Epithelial cell of esophagus (primary cell): ENCODE data around the gene CRB1.

Source experiments
- DNase-seq: peaks from one replicate; pipeline ENCODE4 v3.0.0; 2010; ENCODE audit warnings: low read depth
- H3K4me3 ChIP-seq: 2 replicates; pipeline ENCODE4 v1.5.1; 2011; ENCODE audit warnings: mild to moderate bottlenecking, low read length, control low read depth
- TF ChIP-seq, protein P1 (sequence below): IDR thresholded peaks from 2 replicates; pipeline ENCODE4 v1.5.1; 2011; ENCODE audit warnings: low read depth, mild to moderate bottlenecking, low read length, control low read depth, inconsistent platforms; ENCODE audit not compliant: insufficient read depth; ENCODE audit errors: missing control alignments

Gene CRB1

GRCh38 chr1:197393105-197393504 lies 125.1 kb downstream of the CRB1 start:
- no peak for DNase-seq
- TF ChIP-seq, protein P1, sequence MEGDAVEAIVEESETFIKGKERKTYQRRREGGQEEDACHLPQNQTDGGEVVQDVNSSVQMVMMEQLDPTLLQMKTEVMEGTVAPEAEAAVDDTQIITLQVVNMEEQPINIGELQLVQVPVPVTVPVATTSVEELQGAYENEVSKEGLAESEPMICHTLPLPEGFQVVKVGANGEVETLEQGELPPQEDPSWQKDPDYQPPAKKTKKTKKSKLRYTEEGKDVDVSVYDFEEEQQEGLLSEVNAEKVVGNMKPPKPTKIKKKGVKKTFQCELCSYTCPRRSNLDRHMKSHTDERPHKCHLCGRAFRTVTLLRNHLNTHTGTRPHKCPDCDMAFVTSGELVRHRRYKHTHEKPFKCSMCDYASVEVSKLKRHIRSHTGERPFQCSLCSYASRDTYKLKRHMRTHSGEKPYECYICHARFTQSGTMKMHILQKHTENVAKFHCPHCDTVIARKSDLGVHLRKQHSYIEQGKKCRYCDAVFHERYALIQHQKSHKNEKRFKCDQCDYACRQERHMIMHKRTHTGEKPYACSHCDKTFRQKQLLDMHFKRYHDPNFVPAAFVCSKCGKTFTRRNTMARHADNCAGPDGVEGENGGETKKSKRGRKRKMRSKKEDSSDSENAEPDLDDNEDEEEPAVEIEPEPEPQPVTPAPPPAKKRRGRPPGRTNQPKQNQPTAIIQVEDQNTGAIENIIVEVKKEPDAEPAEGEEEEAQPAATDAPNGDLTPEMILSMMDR, result no peak
- no peak overlapping the region for H3K4me3 ChIP-seq

DNA sequence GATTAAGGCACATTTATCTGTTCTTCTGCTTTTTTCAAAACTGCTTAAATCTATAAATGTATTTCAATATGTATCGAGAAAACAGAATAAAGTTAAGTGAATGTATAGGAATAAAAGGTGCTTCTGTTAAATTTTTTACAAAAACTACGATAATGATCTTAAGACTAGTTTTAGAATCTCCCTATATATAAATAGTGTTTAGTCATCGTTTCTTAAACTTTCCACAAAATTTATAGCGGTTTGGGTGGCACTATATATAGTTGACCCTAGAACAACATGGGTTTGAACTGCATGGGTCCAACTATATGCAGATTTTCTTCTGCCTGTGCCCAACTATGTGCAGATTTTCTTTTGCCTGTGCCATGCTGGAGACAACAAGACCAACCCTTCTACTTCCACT lies 125.7 kb downstream of the CRB1 start:
- no peak for DNase-seq
- TF ChIP-seq, protein P1, result no peak
- no peak overlapping the region for H3K4me3 ChIP-seq

DNA sequence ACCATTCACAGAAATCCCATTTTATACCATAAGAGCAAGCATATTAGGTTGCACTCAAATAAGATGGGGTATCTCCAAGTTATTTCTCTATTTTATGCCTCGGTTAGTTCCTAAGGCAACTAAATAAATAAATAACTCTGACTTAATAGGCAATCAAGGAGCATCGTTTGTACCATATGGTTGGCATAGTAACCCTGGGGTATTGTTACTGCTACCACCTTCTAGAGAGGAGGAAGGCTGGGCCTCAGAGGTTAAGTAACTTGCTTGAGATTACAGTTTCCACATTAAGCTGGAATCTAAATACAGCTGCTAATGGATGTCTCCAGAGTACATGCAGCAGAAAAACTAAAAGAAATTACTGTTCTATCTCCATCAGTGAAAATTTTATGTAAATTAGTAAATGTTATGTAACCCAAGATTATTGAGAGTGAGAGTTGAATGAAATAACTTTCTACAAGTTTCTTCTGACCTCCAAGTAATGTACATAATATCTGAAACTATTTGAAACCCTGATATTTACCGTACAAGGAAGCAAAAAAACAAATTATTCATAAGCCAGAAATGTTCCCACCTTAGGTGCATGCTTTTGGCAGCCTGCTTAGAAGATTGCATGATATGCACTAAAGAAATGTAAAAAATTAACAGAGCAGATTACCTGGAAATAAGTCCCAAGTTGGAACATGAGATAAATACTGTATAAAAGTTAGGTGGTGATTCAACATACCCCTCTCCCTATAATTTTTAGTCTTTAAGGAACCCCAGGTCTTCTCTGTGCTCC lies 127.0 kb downstream of the CRB1 start:
- TF ChIP-seq, protein P1, result no peak
- no peak for DNase-seq

DNA sequence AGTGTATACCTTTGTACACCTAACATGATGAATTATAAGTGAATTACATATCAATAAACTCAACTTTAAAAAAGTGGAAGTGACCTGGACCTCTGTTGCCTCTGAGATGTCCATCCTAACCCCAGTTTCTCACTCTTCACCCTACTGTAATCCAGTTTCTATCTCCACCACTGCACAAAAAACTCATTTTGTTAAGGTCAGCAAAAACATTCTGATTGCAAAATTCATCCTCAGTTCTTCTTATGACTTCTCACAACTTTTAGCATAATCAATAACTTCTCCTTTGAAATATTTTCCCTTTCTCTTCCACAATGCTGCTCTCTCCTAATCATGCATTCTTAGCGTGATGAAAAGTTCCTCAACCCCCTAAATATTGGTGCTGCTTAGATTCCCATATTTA lies 129.8 kb downstream of the CRB1 start:
- TF ChIP-seq, protein P1, result no peak
- DNase-seq, result no peak
- no peak overlapping the region for H3K4me3 ChIP-seq

More for the DNA sequence above, 127.0 kb downstream of the CRB1 start:
- H3K4me3 ChIP-seq, result no peak overlapping the region

GRCh38 chr1:197399755-197400521 lies 131.9 kb downstream of the CRB1 start:
- H3K4me3 ChIP-seq, result no peak overlapping the region
- TF ChIP-seq, protein P1, result peak; percentile 70
- DNase-seq, result peak; percentile 62

GRCh38 chr1:197400522-197400902 lies 132.5 kb downstream of the CRB1 start:
- TF ChIP-seq, protein P1, result no peak
- no peak for DNase-seq
- H3K4me3 ChIP-seq, result no peak overlapping the region
